Glutamatergic neuron (in vitro differentiated cells): ENCODE data around the gene KAT2A. TPM values are rescaled to one million over a fixed set of nuclear protein-coding genes. Genes with fewer than 3 reads are reported as not detected.

Experiments
- DNase-seq: peaks from one replicate; pipeline ENCODE4 v3.0.0; 2022
- H3K27ac Mint-ChIP-seq: one replicate; pipeline ENCODE4 v1.8.0; 2020; ENCODE audit warnings: mild to moderate bottlenecking, mixed read lengths, inconsistent platforms; ENCODE audit not compliant: unreplicated experiment
- H3K27me3 Mint-ChIP-seq: one replicate; pipeline ENCODE4 v1.8.0; 2020; ENCODE audit warnings: mild to moderate bottlenecking, moderate library complexity, mixed read lengths, inconsistent platforms; ENCODE audit not compliant: unreplicated experiment
- H3K36me3 Mint-ChIP-seq: one replicate; pipeline ENCODE4 v1.8.0; 2020; ENCODE audit warnings: mild to moderate bottlenecking, mixed read lengths, inconsistent platforms; ENCODE audit not compliant: unreplicated experiment
- H3K4me1 Mint-ChIP-seq: one replicate; pipeline ENCODE4 v1.8.0; 2020; ENCODE audit warnings: mild to moderate bottlenecking, low read depth, mixed read lengths, inconsistent platforms; ENCODE audit not compliant: unreplicated experiment
- H3K4me3 Mint-ChIP-seq: one replicate; pipeline ENCODE4 v1.8.0; 2020; ENCODE audit warnings: mild to moderate bottlenecking, mixed read lengths, inconsistent platforms; ENCODE audit not compliant: unreplicated experiment
- H3K9me3 Mint-ChIP-seq: one replicate; pipeline ENCODE4 v1.8.0; 2020; ENCODE audit warnings: mild to moderate bottlenecking, moderate library complexity, mixed read lengths, inconsistent platforms; ENCODE audit not compliant: unreplicated experiment
- total RNA-seq: library from RNA; stranded (reverse); fragmentation: NEBNext Ultra II Directional; extraction: Animal tissue kit (Norgen Biotek cat#: 25700); gene quantifications from one replicate; pipeline ENCODE4 v1.2.1, GENCODE V29; 2021; ENCODE audit not compliant: unreplicated experiment
- TF ChIP-seq, protein P1 (sequence below): fragments of 200-600 bp; sonication (generic); IDR thresholded peaks from one replicate; pipeline ENCODE4 v1.5.0; 2021; ENCODE audit not compliant: partially characterized antibody, unreplicated experiment

The KAT2A gene
- total RNA-seq, 1 donor from 2014 or later = 29.3 TPM

DNA sequence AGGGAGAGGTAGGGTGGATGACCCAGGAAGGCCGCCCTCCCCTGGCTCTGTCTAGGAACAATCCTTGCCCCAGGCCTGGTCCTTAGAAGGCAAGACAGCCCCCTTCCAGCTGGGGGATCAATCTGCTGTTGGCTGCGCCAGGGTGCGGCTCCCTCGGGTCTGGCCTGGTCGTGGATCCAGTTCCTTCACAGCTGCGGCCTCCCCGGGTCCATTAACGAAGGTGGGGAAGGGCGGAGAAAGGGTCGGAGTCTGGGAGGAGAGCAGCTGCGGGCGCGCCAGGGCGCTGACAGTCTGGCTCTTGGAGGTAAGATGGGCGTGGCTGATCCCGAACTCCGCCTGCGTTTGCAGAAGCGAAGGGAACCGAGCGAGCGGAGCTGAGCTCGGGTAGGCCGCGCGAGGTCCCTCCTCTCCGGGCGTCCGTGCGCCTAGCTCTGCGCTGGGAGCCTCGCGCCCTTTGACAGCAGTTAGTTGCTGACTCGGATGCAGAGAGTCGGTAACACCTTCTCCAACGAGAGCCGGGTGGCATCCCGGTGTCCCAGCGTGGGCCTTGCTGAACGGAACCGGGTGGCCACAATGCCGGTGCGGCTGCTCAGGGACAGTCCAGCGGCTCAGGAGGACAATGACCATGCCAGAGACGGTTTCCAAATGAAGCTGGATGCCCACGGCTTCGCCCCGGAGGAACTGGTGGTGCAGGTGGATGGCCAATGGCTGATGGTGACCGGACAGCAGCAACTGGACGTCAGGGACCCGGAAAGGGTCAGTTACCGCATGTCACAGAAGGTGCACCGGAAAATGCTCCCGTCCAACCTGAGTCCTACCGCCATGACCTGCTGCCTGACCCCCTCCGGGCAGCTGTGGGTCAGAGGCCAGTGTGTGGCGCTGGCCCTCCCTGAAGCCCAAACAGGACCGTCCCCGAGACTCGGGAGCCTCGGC lies 1.5 kb upstream of the KAT2A start, which contains the start of gene HSPB9:
Gene HSPB9, plus strand, starts transcription at position 434 of the 933 bp plus-strand sequence. Its CDS starts 47 bp downstream, at position 481.
- peaks cover 7% of the 10 kb centered on the region for H3K9me3 Mint-ChIP-seq
- peaks cover 24% of the 10 kb centered on the region for H3K4me1 Mint-ChIP-seq
- H3K27ac Mint-ChIP-seq = peak within 1 kb of the TSS; percentile 98
- H3K4me3 Mint-ChIP-seq = peak within 1 kb of the TSS; percentile 74
- DNase-seq = peak; percentile 94
- no peaks in the 10 kb centered on the region for H3K36me3 Mint-ChIP-seq
- TF ChIP-seq, protein P1, sequence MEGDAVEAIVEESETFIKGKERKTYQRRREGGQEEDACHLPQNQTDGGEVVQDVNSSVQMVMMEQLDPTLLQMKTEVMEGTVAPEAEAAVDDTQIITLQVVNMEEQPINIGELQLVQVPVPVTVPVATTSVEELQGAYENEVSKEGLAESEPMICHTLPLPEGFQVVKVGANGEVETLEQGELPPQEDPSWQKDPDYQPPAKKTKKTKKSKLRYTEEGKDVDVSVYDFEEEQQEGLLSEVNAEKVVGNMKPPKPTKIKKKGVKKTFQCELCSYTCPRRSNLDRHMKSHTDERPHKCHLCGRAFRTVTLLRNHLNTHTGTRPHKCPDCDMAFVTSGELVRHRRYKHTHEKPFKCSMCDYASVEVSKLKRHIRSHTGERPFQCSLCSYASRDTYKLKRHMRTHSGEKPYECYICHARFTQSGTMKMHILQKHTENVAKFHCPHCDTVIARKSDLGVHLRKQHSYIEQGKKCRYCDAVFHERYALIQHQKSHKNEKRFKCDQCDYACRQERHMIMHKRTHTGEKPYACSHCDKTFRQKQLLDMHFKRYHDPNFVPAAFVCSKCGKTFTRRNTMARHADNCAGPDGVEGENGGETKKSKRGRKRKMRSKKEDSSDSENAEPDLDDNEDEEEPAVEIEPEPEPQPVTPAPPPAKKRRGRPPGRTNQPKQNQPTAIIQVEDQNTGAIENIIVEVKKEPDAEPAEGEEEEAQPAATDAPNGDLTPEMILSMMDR = no peak
- peaks cover 8% of the 10 kb centered on the region for H3K27me3 Mint-ChIP-seq

DNA sequence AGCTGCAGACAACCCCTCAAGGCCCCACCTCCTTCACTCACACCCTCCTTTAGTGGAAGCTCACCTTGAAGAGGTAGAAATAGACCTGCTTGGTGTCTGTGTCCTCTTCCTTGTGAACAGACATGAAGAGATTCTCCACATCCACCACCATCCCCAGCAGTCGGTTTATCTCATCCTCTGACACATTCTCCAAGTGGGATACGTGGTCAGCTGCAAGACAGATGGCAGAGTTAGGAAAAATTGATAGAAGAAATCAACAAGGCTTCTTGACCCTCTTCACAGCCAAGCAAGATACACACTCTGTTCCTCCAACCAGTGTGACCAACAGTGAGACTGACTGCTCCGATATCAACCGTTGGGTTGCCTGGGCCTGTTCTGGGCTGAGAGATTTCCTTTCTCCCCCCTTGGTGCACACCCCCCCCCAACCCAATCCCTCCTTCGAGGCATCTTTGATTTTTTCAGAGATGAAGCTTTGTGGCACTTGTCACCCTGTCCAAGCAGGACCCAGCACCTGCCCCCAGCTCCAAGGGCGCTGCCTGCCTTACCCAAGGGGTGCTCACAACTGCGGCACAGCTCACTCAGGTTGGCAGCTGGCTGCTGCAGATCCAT lies 902 bp downstream of the KAT2A start:
- DNase-seq = no peak
- Mint-ChIP-seq H3K4me3 (peak overlapping the region; percentile 74), H3K27ac (peak overlapping the region; percentile 55), H3K36me3 (no peaks in the 10 kb centered on the region), H3K9me3 (peaks cover 9% of the 10 kb centered on the region), H3K4me1 (peaks cover 24% of the 10 kb centered on the region), H3K27me3 (peaks cover 8% of the 10 kb centered on the region)
- TF ChIP-seq, protein P1 = no peak

DNA sequence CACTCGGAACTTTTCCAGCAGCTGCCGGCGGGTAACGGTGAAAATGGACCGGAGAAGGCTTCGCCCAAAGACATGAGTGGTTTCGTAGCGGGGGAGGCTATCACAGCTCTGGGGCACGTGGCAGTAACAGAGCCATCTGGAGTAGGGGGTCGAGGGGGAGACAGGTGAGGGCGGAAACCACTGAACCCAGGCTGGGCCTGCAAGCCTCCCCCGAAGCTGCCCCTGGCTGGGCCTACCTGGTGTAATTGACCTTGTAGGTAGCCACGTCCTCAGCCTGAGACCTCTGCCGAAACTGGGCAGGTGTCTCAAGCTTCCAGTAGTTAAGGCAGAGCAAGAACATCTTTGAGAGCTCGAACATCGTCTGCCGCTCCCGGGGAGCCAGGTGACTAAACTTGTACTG lies 1.9 kb downstream of the KAT2A start:
- Mint-ChIP-seq H3K27ac (no peak overlapping the region), H3K4me3 (no peak overlapping the region), H3K36me3 (no peaks in the 10 kb centered on the region), H3K4me1 (peaks cover 24% of the 10 kb centered on the region), H3K27me3 (peaks cover 8% of the 10 kb centered on the region), H3K9me3 (peaks cover 9% of the 10 kb centered on the region)
- DNase-seq = no peak
- TF ChIP-seq, protein P1 = no peak

DNA sequence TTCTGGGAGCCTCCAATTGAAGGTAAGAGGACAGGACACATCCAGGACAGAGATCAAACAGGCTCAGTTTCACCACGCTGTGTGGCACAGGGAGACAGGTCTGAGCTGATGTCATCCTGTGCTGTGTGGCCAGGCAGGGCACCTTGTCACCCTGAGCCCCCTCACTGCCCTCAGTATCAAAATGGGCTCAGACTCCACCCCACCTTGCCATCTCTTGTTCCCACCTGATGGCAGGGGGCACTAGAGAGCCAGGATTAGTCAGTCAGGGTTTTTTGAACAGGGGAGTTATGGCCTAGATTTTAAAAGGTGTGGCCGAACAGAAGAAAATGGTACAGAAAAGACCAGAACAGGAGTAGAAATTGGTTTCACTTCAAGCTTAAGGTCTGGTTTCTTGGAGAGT lies 2.6 kb downstream of the KAT2A start:
- TF ChIP-seq, protein P1 = peak; percentile 52
- Mint-ChIP-seq H3K9me3 (peaks cover 9% of the 10 kb centered on the region), H3K4me3 (no peak overlapping the region), H3K4me1 (peaks cover 24% of the 10 kb centered on the region), H3K36me3 (no peaks in the 10 kb centered on the region), H3K27me3 (peaks cover 8% of the 10 kb centered on the region), H3K27ac (peak overlapping the region; percentile 53)
- DNase-seq = peak; percentile 48
